Esophagus squamous epithelium (tissue), 4 donors: ENCODE data around the gene HIRIP3.
"Not testable (repeated sequence)": the region's sequence is repeated elsewhere in the genome, so short reads cannot be mapped to it uniquely, and the experiment has no call there.

Source experiments
- CTCF ChIP-seq, 6 experiments: fragments of 450-650 bp in 4 of 6; fragments of 200-600 bp in 2 of 6; sonication (generic) in 2 of 6; IDR thresholded peaks; one replicate each; pipeline ENCODE4 v1.5.1; 2016 to 2019; ENCODE audit warnings: antibody characterized with exemption in 6 of 6, mild to moderate bottlenecking in 4 of 6, moderate library complexity in 4 of 6
- POLR2A ChIP-seq, 4 donors: fragments of 450-650 bp; IDR thresholded peaks; one replicate each; pipeline ENCODE4 v1.6.1; 2017; ENCODE audit warnings: antibody characterized with exemption in 4 of 4, mild to moderate bottlenecking in 4 of 4, moderate library complexity in 3 of 4

GRCh38 chr16:30017937-30018336, 22.5 kb upstream of the HIRIP3 start:
- TF ChIP-seq CTCF, POLR2A (IDR thresholded peaks at IDR 0.05): not testable (repeated sequence)
